Heart left ventricle (tissue), 16 donors: Measurements from ENCODE around the gene YIF1B. TPM values are rescaled to one million over a fixed set of nuclear protein-coding genes. Genes with fewer than 3 reads are reported as not detected.

Source experiments
- ATAC-seq, 4 donors: fragments of 200-7000 bp; cut with Tn5 transposase; one replicate each; pipeline ENCODE4 v1.9.1; 2020 to 2022; ENCODE audit warnings: moderate library complexity in 4 of 4, mild to moderate bottlenecking in 3 of 4, moderate number of reproducible peaks in 1 of 4
- DNase-seq, 5 donors: peaks; one replicate each; pipeline ENCODE4 v3.0.0-alpha.2; 2020
- H3K27ac ChIP-seq, 12 donors: fragments of 200-600 bp; sonication (generic) in 4 of 12; one replicate each; pipeline versions ENCODE4 v1.5.0 to v1.8.0; 2016 to 2022; ENCODE audit warnings: mild to moderate bottlenecking in 2 of 12
- H3K27me3 ChIP-seq, 9 donors: fragments of 200-600 bp; sonication (generic) in 2 of 9; one replicate each; pipeline versions ENCODE4 v1.5.1 to v1.8.0; 2016 to 2022; ENCODE audit warnings: mild to moderate bottlenecking in 3 of 9
- H3K36me3 ChIP-seq, 9 donors: fragments of 200-600 bp; sonication (generic) in 2 of 9; one replicate each; pipeline versions ENCODE4 v1.5.0 to v1.8.0; 2018 to 2022; ENCODE audit warnings: mild to moderate bottlenecking in 2 of 9
- H3K4me1 ChIP-seq, 12 donors: fragments of 200-600 bp; sonication (generic) in 4 of 12; one replicate each; pipeline versions ENCODE4 v1.5.0 to v1.8.0; 2016 to 2022; ENCODE audit warnings: mild to moderate bottlenecking in 3 of 12
- H3K4me3 ChIP-seq, 12 donors: fragments of 200-600 bp; sonication (generic) in 4 of 12; one replicate each; pipeline versions ENCODE4 v1.5.0 to v1.8.0; 2017 to 2022; ENCODE audit warnings: mild to moderate bottlenecking in 9 of 12, moderate library complexity in 4 of 12
- H3K9me3 ChIP-seq, 12 donors: fragments of 200-600 bp; sonication (generic) in 4 of 12; one replicate each; pipeline versions ENCODE4 v1.5.0 to v1.8.0; 2016 to 2022; ENCODE audit warnings: mild to moderate bottlenecking in 1 of 12
- CTCF ChIP-seq, 12 donors: fragments of 200-600 bp; sonication (generic) in 4 of 12; IDR thresholded peaks; one replicate each; pipeline versions ENCODE4 v1.5.0 to v1.8.0; 2018 to 2022; ENCODE audit warnings: antibody characterized with exemption in 12 of 12, mild to moderate bottlenecking in 5 of 12
- POLR2A ChIP-seq, 2 donors: fragments of 450-650 bp; IDR thresholded peaks; one replicate each; pipeline ENCODE4 v1.6.1; 2017; ENCODE audit warnings: antibody characterized with exemption in 2 of 2, mild to moderate bottlenecking in 2 of 2, moderate library complexity in 2 of 2
- WGBS, 4 donors: extraction: QIAGEN DNeasy Blood & Tissue Kit in 2 of 4; methylation state at CpG; one replicate each; pipeline versions ENCODE4 v1.1.5 to v1.1.7; 2013 to 2018; 5-methylcytosine and 5-hydroxymethylcytosine counted together
- intact Hi-C, 10 donors: fragments of 100-400 bp; cut with DNase I; formaldehyde crosslinking; loops; one replicate each; pipeline versions ENCODE4 v1.11.1 to v1.14.2; 2022
- polyA plus RNA-seq, 2 donors: library from polyadenylated mRNA; stranded (reverse); fragments of 200-250 nt; gene quantifications; one replicate each; pipeline ENCODE4 v1.2.3, GENCODE V29; 2013
- total RNA-seq, 9 donors: library from RNA; depleted of rRNA in 2 of 9; stranded (reverse); fragments of >200 nt in 2 of 9; fragmentation: NEBNext Ultra II Directional in 3 of 9; extraction: Animal tissue kit (Norgen Biotek cat#: 25700) in 3 of 9; gene quantifications; one replicate each; pipeline versions ENCODE4 v1.1.0 to v1.2.4, GENCODE V29; 2016 to 2023
- donor health status: ischemic (EF 13 %, LVEDD 7.1; RV severe dilation, severe dysfunction).
- donor health status: healthy with polysubstance abuse.
- donor health status: DM: no; HTN: yes; CAD: no.
- donor health status: DM: no; HTN: no; CAD: no.
- donor health status: ischemic (EF 25% LVEDD 6.9; RV normal size, moderate dysfunction).
- donor health status: ischemic (EF 25% LVEDD 5.7; RV mildly dilated, moderate dysfunction).
- donor health status: healthy.
- donor health status: DM: yes; HTN: yes; CAD: no.
- donor health status: ischemic (EF 35%, LVEDD 5.7; RV mildly dilated, moderate dysfunction).
- donor health status: nonischemic (EF 11% LVEDD 7.7; RV severe dilation, severe dysfunction).
- donor health status: DM: yes; HTN: yes; CAD: no.
- donor health status: PGD.
- donor health status: ischemic (EF 29% LVEDD 5.4; RV normal size, mild dysfunction).
- donor health status: nonischemic (EF 23%, LVEDD 6.1; RV moderate dilation, normal function).

YIF1B gene
- total and polyA plus RNA-seq, 11 donors, result 26.4 to 113 (median 32.5) TPM

GRCh38 chr19:38255383-38256014 lies 60.2 kb downstream of the YIF1B start:
- Histone ChIP-seq H3K9me3 (no peaks in the 10 kb centered on the region), H3K27me3 (peaks cover 0 to 16% (median 0%) of the 10 kb centered on the region in 9 donors), H3K4me3 (peak overlapping the region; percentile 52 to 91 (median 68)), H3K4me1 (peaks cover 0 to 60% (median 28%) of the 10 kb centered on the region in 12 donors), H3K27ac (peak overlapping the region; percentile 55 to 100 (median 94)), H3K36me3 (no peaks in the 10 kb centered on the region)
- ATAC-seq, result no peak
- TF ChIP-seq CTCF (IDR thresholded peaks at IDR 0.05), result no peak
- no peak for TF ChIP-seq POLR2A (IDR thresholded peaks at IDR 0.05)
- intact Hi-C loops, result loop anchor here in 3 of 10 donors (1.0 to 5.0 kb wide), 3 partner anchors 11 to 67 kb away; partner anchors contain the start of genes KCNK6 (in 1 of the 3) and YIF1B (in 1 of the 3)
- 33 to 48% (median 43%) methylated on average over 15 to 17 of the region's 17 CpGs for WGBS, 4 donors
- DNase-seq, result peak in 1 of 5 donors; percentile 35

GRCh38 chr19:38253788-38254187 lies 62.0 kb downstream of the YIF1B start:
- peaks cover 0 to 70% (median 29%) of the 10 kb centered on the region in 12 donors for H3K4me1 ChIP-seq
- H3K36me3 ChIP-seq, result no peaks in the 10 kb centered on the region
- 66 to 77% (median 71%) methylated on average over 5 of the region's 5 CpGs for WGBS, 4 donors
- H3K27me3 ChIP-seq, result peaks cover 0 to 16% (median 0%) of the 10 kb centered on the region in 9 donors
- peak overlapping the region; percentile 74 to 100 (median 94) for H3K27ac ChIP-seq
- ATAC-seq, result no peak
- TF ChIP-seq POLR2A (IDR thresholded peaks at IDR 0.05) (no peak), CTCF (IDR thresholded peaks at IDR 0.05) (no peak)
- no peak for DNase-seq
- H3K9me3 ChIP-seq, result no peaks in the 10 kb centered on the region
- H3K4me3 ChIP-seq, result peak overlapping the region in 11 of 12 donors; percentile 6 to 91 (median 70)
- intact Hi-C loops, result no loop called here

Other genes with a start within 250 kb of the YIF1B start
- gene DPF1, start 91.7 kb downstream of the YIF1B start, total RNA-seq, result 1 to 10 TPM in 1 of 9 donors, under 1 TPM in 6, not detected in 2; 0.11 to 1.2 (median 0.37) TPM
- gene DPF1, start 91.7 kb downstream of the YIF1B start, polyA plus RNA-seq, result under 1 TPM; 0.12 to 0.23 TPM
- gene PPP1R14A, start 59.6 kb downstream of the YIF1B start, total RNA-seq, result 10 to 100 TPM; 13.0 to 88.5 (median 25.3) TPM
- gene PPP1R14A, start 59.6 kb downstream of the YIF1B start, polyA plus RNA-seq, result 10 to 100 TPM; 18.2 to 83.1 TPM
- gene SPINT2, start 51.4 kb downstream of the YIF1B start, total RNA-seq, result 10 to 100 TPM in 7 of 9 donors, 1 to 10 TPM in 2; 3.5 to 27.7 (median 15.9) TPM
- gene SPINT2, start 51.4 kb downstream of the YIF1B start, polyA plus RNA-seq, result 10 to 100 TPM in 1 of 2 donors, 1 to 10 TPM in 1; 3.6 to 11.3 TPM
- gene C19orf33, start 11.7 kb downstream of the YIF1B start, total RNA-seq, result 10 to 100 TPM in 5 of 9 donors, 1 to 10 TPM in 3, not detected in 1; 3.5 to 73.1 (median 11.5) TPM
- 10 to 100 TPM; 12.2 to 54.2 TPM for gene C19orf33, start 11.7 kb downstream of the YIF1B start, polyA plus RNA-seq
- gene KCNK6, start 3.9 kb upstream of the YIF1B start, total RNA-seq, result 10 to 100 TPM in 4 of 9 donors, 1 to 10 TPM in 5; 3.1 to 23.6 (median 8.5) TPM
- 1 to 10 TPM; 4.4 to 6.4 TPM for gene KCNK6, start 3.9 kb upstream of the YIF1B start, polyA plus RNA-seq
- 1 to 10 TPM in 6 of 9 donors, under 1 TPM in 3; 0.19 to 3.0 (median 1.9) TPM for gene CATSPERG, start 19.9 kb upstream of the YIF1B start, total RNA-seq
- gene CATSPERG, start 19.9 kb upstream of the YIF1B start, polyA plus RNA-seq, result 1 to 10 TPM; 1.3 to 2.9 TPM
- gene PSMD8, start 58.6 kb upstream of the YIF1B start, total RNA-seq, result 100 to 1,000 TPM; 237 to 690 (median 325) TPM
- gene PSMD8, start 58.6 kb upstream of the YIF1B start, polyA plus RNA-seq, result 100 to 1,000 TPM; 186 to 663 TPM
- under 1 TPM in 5 of 9 donors, not detected in 4; 0.18 to 0.67 (median 0.31) TPM for gene GGN, start 72.1 kb upstream of the YIF1B start, total RNA-seq
- under 1 TPM; 0.15 to 0.42 TPM for gene GGN, start 72.1 kb upstream of the YIF1B start, polyA plus RNA-seq
- gene SPRED3, start 72.8 kb upstream of the YIF1B start, total RNA-seq, result 1 to 10 TPM in 2 of 9 donors, under 1 TPM in 6, not detected in 1; 0.18 to 3.1 (median 0.72) TPM
- gene SPRED3, start 72.8 kb upstream of the YIF1B start, polyA plus RNA-seq, result 1 to 10 TPM in 1 of 2 donors, under 1 TPM in 1; 0.30 to 1.3 TPM
- 10 to 100 TPM in 8 of 9 donors, 1 to 10 TPM in 1; 9.3 to 15.8 (median 11.9) TPM for gene FAM98C, start 87.1 kb upstream of the YIF1B start, total RNA-seq
- 10 to 100 TPM in 1 of 2 donors, 1 to 10 TPM in 1; 9.6 to 10.3 TPM for gene FAM98C, start 87.1 kb upstream of the YIF1B start, polyA plus RNA-seq
- gene RASGRP4, start 110.3 kb upstream of the YIF1B start, total RNA-seq, result 1 to 10 TPM in 6 of 9 donors, under 1 TPM in 3; 0.51 to 6.7 (median 1.4) TPM
- gene RASGRP4, start 110.3 kb upstream of the YIF1B start, polyA plus RNA-seq, result under 1 TPM; 0.61 to 0.91 TPM
- 1 to 10 TPM in 5 of 9 donors, under 1 TPM in 4; 0.44 to 2.1 (median 1.4) TPM for gene RYR1, start 117.7 kb upstream of the YIF1B start, total RNA-seq
- gene RYR1, start 117.7 kb upstream of the YIF1B start, polyA plus RNA-seq, result under 1 TPM; 0.61 to 0.72 TPM